Endothelial cell of umbilical vein (primary cell): ENCODE results near the gene METRN. TPM values are rescaled to one million over a fixed set of nuclear protein-coding genes. Genes with fewer than 3 reads are reported as not detected.

Experiments used
- BruUV-seq: library from RNA; stranded (reverse); fragments of 400-500 nt; replicated peaks from 2 replicates; lab custom pipeline; 2021; lab: Mats Ljungman, UMichigan
- CTCF ChIA-PET: fragments of 300-600, 350-600 bp; sonication (Branson Sonifier 250); formaldehyde crosslinking; loops from one replicate; lab custom pipeline; 2021; ENCODE audit warnings: antibody characterized with exemption, inconsistent platforms; lab: Charles Lee
- POLR2A ChIA-PET: fragments of 300-600, 350-600 bp; sonication (Branson Sonifier 250); formaldehyde crosslinking; loops from one replicate; lab custom pipeline; 2021; ENCODE audit warnings: antibody characterized with exemption, inconsistent platforms; lab: Charles Lee
- DNase-seq: peaks from one replicate; pipeline ENCODE4 v3.0.0-alpha.2; 2011; ENCODE audit warnings: low read depth, low spot score
- FAIRE-seq: peaks from 2 replicates; lab custom pipeline; 2011; peaks lifted over from hg19 to GRCh38; lab: Jason Lieb, UNC
- H2AFZ ChIP-seq: 2 replicates; pipeline ENCODE4 v1.6.0; 2012; ENCODE audit warnings: low read depth, low read length, control low read depth, inconsistent platforms
- H3K27ac ChIP-seq: 2 replicates; pipeline ENCODE4 v1.5.1; 2011; ENCODE audit warnings: low read depth, mild to moderate bottlenecking, control low read depth, low read length, moderate library complexity; ENCODE audit not compliant: insufficient read depth
- H3K27me3 ChIP-seq, 2 experiments: 2 replicates each; pipeline versions ENCODE4 v1.6.0 to v1.6.1; 2011; ENCODE audit warnings: low read length in 2 of 2, mixed read lengths in 1 of 2; ENCODE audit not compliant: control insufficient read depth in 2 of 2, insufficient read depth in 2 of 2
- H3K36me3 ChIP-seq, 2 experiments: 2 replicates in 1 of 2; 3 replicates in 1 of 2; pipeline ENCODE4 v1.5.1; 2011; ENCODE audit warnings: low read length in 2 of 2, mild to moderate bottlenecking in 1 of 2, moderate library complexity in 1 of 2; ENCODE audit not compliant: control insufficient read depth in 2 of 2, insufficient read depth in 2 of 2; ENCODE audit errors: extremely low read depth in 1 of 2
- H3K4me1 ChIP-seq: 3 replicates; pipeline ENCODE4 v1.5.1; 2011; ENCODE audit warnings: mild to moderate bottlenecking, low read length; ENCODE audit not compliant: control insufficient read depth, insufficient read depth; ENCODE audit errors: extremely low read depth
- H3K4me2 ChIP-seq: 2 replicates; pipeline ENCODE4 v1.6.1; 2011; ENCODE audit warnings: low read length, control low read depth, mixed read lengths; ENCODE audit not compliant: insufficient read depth
- H3K4me3 ChIP-seq, 3 experiments: fragments of 200-600 bp in 1 of 3; sonication (generic), shearing (Covaris generic) in 1 of 3; replicated peaks in 1 of 3; 2 replicates each; pipeline ENCODE4 v1.5.1; 2011 to 2016; ENCODE audit warnings: control low read depth in 3 of 3, low read length in 3 of 3, mild to moderate bottlenecking in 2 of 3, inconsistent platforms in 1 of 3, low read depth in 1 of 3, moderate library complexity in 1 of 3; ENCODE audit not compliant: insufficient read depth in 1 of 3
- H3K79me2 ChIP-seq: 2 replicates; pipeline ENCODE4 v1.6.0; 2012; ENCODE audit warnings: low read length, inconsistent platforms; ENCODE audit not compliant: control insufficient read depth, insufficient read depth
- H3K9ac ChIP-seq: replicated peaks from 2 replicates; pipeline ENCODE3; 2011; ENCODE audit warnings: low read length, control low read depth; ENCODE audit not compliant: insufficient read depth; ENCODE audit errors: extremely low read depth
- H3K9me1 ChIP-seq: replicated peaks from 3 replicates; pipeline ENCODE4 v1.6.0; 2011; ENCODE audit warnings: mild to moderate bottlenecking, low read length; ENCODE audit not compliant: control insufficient read depth, insufficient read depth; ENCODE audit errors: extremely low read depth
- H3K9me3 ChIP-seq: replicated peaks from 2 replicates; pipeline ENCODE4 v1.5.1; 2012; ENCODE audit warnings: low read length, inconsistent platforms; ENCODE audit not compliant: control insufficient read depth, insufficient read depth
- H4K20me1 ChIP-seq: replicated peaks from 2 replicates; pipeline ENCODE3; 2011; ENCODE audit warnings: mild to moderate bottlenecking, low read length; ENCODE audit not compliant: control insufficient read depth, insufficient read depth; ENCODE audit errors: extremely low read depth
- FOS ChIP-seq: IDR thresholded peaks from 2 replicates; pipeline ENCODE4 v1.6.1; 2011; ENCODE audit warnings: mild to moderate bottlenecking, low read length, moderate library complexity, borderline replicate concordance; ENCODE audit not compliant: insufficient read depth
- GATA2 ChIP-seq: IDR thresholded peaks from 2 replicates; pipeline ENCODE4 v1.7.0; 2011; ENCODE audit warnings: low read depth, mild to moderate bottlenecking, moderate library complexity, mixed read lengths, low read length; ENCODE audit not compliant: insufficient read length, insufficient read depth
- JUN ChIP-seq: IDR thresholded peaks from 2 replicates; pipeline ENCODE4 v1.6.1; 2011; ENCODE audit warnings: borderline replicate concordance, low read depth; ENCODE audit not compliant: insufficient read length, insufficient read depth
- MYC ChIP-seq: IDR thresholded peaks from one replicate; pipeline ENCODE4 v1.6.1; 2011; ENCODE audit warnings: mild to moderate bottlenecking, low read depth, low read length
- POLR2A ChIP-seq: IDR thresholded peaks from 2 replicates; pipeline ENCODE4 v1.6.1; 2012; ENCODE audit warnings: low read depth, mild to moderate bottlenecking, control low read depth, low read length
- POLR2AphosphoS5 ChIP-seq: IDR thresholded peaks from 2 replicates; pipeline ENCODE4 v1.6.1; 2012; ENCODE audit warnings: low read depth, mild to moderate bottlenecking, control low read depth, low read length, moderate library complexity; ENCODE audit not compliant: insufficient read depth
- dilution Hi-C: fragments of 300-500 bp; cut with MboI; formaldehyde crosslinking; loops from one replicate; pipeline ENCODE4 v1.15.0; 2019; ENCODE audit warnings: low sequenced_read_pairs; ENCODE audit not compliant: extremely low pct_ligation_motif_present
- intact Hi-C: fragments of 100-400 bp; cut with micrococcal nuclease; formaldehyde crosslinking; loops from one replicate; pipeline ENCODE4 v1.10.0; 2022
- polyA plus RNA-seq, 4 experiments: library from polyadenylated mRNA; depleted of rRNA in 3 of 4; stranded (reverse) in 3 of 4; unstranded in 1 of 4; fragments of >200 nt; gene quantifications; 2 replicates each; pipeline versions ENCODE4 v1.2.1 to v1.2.3, GENCODE V29; 2011 to 2012; ENCODE audit warnings: missing spikeins in 1 of 4
- total RNA-seq: library from RNA; stranded (reverse); gene quantifications from 2 replicates; pipeline ENCODE4 v1.2.3, GENCODE V29; 2021
- TF ChIP-seq, protein P1 (sequence below), 2 donors: IDR thresholded peaks; 1 replicate in 1 of 2; 2 replicates in 1 of 2; pipeline ENCODE4 v1.5.1; 2011; ENCODE audit warnings: low read length in 2 of 2, mild to moderate bottlenecking in 2 of 2, moderate library complexity in 2 of 2, control low read depth in 1 of 2, inconsistent platforms in 1 of 2, low read depth in 1 of 2; ENCODE audit not compliant: insufficient read depth in 1 of 2; ENCODE audit errors: extremely low read depth in 1 of 2

METRN gene
- total and polyA plus RNA-seq, 2 donors (not counting 3 experiments of a cell fraction or from before 2014, with no cell fraction given) = 10.0 to 16.1 TPM

DNA sequence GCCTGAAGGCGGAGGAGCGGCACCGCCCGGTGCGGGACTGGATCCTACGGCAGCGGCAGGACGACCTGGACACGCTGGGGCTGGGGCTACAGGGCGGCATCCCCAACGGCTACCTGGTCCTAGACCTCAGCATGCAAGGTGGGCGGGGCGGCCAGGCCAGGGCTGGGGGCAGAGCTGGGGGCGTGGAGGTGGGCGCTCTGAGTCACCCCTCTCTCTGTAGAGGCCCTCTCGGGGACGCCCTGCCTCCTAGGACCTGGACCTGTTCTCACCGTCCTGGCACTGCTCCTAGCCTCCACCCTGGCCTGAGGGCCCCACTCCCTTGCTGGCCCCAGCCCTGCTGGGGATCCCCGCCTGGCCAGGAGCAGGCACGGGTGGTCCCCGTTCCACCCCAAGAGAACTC, 53.5 kb downstream of the METRN start:
- no peaks in the 10 kb centered on the region for H3K4me1 ChIP-seq
- intact Hi-C loops = no loop called here
- no peak overlapping the region for H3K4me3 ChIP-seq
- H3K9me1 ChIP-seq = no peaks in the 10 kb centered on the region
- FAIRE-seq (no peak), DNase-seq (no peak)
- H3K79me2 ChIP-seq = no peaks in the 10 kb centered on the region
- POLR2A ChIA-PET = no interaction called here
- dilution Hi-C loops = no loop called here
- H3K27me3 ChIP-seq = no peaks in the 10 kb centered on the region
- no peaks in the 10 kb centered on the region for H4K20me1 ChIP-seq
- H3K9ac ChIP-seq = no peak overlapping the region
- no TSS peak for BruUV-seq
- CTCF ChIA-PET = no interaction called here
- no peak overlapping the region for H3K27ac ChIP-seq
- TF ChIP-seq JUN (no peak), POLR2A (no peak), MYC (no peak), GATA2 (no peak), POLR2AphosphoS5 (no peak), FOS (no peak)
- TF ChIP-seq, protein P1, sequence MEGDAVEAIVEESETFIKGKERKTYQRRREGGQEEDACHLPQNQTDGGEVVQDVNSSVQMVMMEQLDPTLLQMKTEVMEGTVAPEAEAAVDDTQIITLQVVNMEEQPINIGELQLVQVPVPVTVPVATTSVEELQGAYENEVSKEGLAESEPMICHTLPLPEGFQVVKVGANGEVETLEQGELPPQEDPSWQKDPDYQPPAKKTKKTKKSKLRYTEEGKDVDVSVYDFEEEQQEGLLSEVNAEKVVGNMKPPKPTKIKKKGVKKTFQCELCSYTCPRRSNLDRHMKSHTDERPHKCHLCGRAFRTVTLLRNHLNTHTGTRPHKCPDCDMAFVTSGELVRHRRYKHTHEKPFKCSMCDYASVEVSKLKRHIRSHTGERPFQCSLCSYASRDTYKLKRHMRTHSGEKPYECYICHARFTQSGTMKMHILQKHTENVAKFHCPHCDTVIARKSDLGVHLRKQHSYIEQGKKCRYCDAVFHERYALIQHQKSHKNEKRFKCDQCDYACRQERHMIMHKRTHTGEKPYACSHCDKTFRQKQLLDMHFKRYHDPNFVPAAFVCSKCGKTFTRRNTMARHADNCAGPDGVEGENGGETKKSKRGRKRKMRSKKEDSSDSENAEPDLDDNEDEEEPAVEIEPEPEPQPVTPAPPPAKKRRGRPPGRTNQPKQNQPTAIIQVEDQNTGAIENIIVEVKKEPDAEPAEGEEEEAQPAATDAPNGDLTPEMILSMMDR (IDR thresholded peaks at IDR 0.05; ENCODE audit: extremely low read depth in 1 of 2, insufficient read depth in 1 of 2, low read depth in 1 of 2, low read length in 2 of 2) = no peak
- no peaks in the 10 kb centered on the region for H3K9me3 ChIP-seq
- H3K36me3 ChIP-seq = no peaks in the 10 kb centered on the region
- H2AFZ ChIP-seq = no peak overlapping the region
- H3K4me2 ChIP-seq = no peak overlapping the region

Other genes starting within 250 kb of the METRN start
- 65.0 and 70.1 TPM in 2 replicates for gene CAPN15, start 187.4 kb upstream of the METRN start, total RNA-seq
- 33.9 and 48.6 TPM in 2 replicates for gene CAPN15, start 187.4 kb upstream of the METRN start, polyA plus RNA-seq
- gene PRR35, start 154.7 kb upstream of the METRN start, total RNA-seq = not detected in 2 replicates
- not detected in 2 replicates for gene PRR35, start 154.7 kb upstream of the METRN start, polyA plus RNA-seq
- gene NHLRC4, start 148.1 kb upstream of the METRN start, total RNA-seq = 0.30 and 0.73 TPM in 2 replicates
- 0.94 and 0.96 TPM in 2 replicates for gene NHLRC4, start 148.1 kb upstream of the METRN start, polyA plus RNA-seq
- 56.8 and 67.7 TPM in 2 replicates for gene PIGQ, start 145.2 kb upstream of the METRN start, total RNA-seq
- gene PIGQ, start 145.2 kb upstream of the METRN start, polyA plus RNA-seq = 66.9 and 82.9 TPM in 2 replicates
- gene RAB40C, start 125.1 kb upstream of the METRN start, total RNA-seq = 16.7 and 18.8 TPM in 2 replicates
- 12.4 and 16.3 TPM in 2 replicates for gene RAB40C, start 125.1 kb upstream of the METRN start, polyA plus RNA-seq
- gene WFIKKN1, start 84.1 kb upstream of the METRN start, total RNA-seq = 0.28 and 0.40 TPM in 2 replicates
- gene WFIKKN1, start 84.1 kb upstream of the METRN start, polyA plus RNA-seq = 0.03 and 0.06 TPM in 2 replicates
- 112 and 114 TPM in 2 replicates for gene METTL26, start 78.8 kb upstream of the METRN start, total RNA-seq
- 138 and 215 TPM in 2 replicates for gene METTL26, start 78.8 kb upstream of the METRN start, polyA plus RNA-seq
- gene MCRIP2, start 73.3 kb upstream of the METRN start, total RNA-seq = 12.9 and 17.1 TPM in 2 replicates
- gene MCRIP2, start 73.3 kb upstream of the METRN start, polyA plus RNA-seq = 18.9 and 29.9 TPM in 2 replicates
- 50.0 and 51.8 TPM in 2 replicates for gene WDR90, start 65.8 kb upstream of the METRN start, total RNA-seq
- 22.2 and 29.2 TPM in 2 replicates for gene WDR90, start 65.8 kb upstream of the METRN start, polyA plus RNA-seq
- gene RHOT2, start 47.0 kb upstream of the METRN start, total RNA-seq = 96.0 and 106 TPM in 2 replicates
- 139 and 190 TPM in 2 replicates for gene RHOT2, start 47.0 kb upstream of the METRN start, polyA plus RNA-seq
- 1.8 TPM in 2 replicates for gene RHBDL1, start 39.4 kb upstream of the METRN start, total RNA-seq
- 1.1 and 1.8 TPM in 2 replicates for gene RHBDL1, start 39.4 kb upstream of the METRN start, polyA plus RNA-seq
- gene STUB1, start 34.7 kb upstream of the METRN start, total RNA-seq = 105 and 107 TPM in 2 replicates
- gene STUB1, start 34.7 kb upstream of the METRN start, polyA plus RNA-seq = 147 and 152 TPM in 2 replicates
- 53.4 and 55.1 TPM in 2 replicates for gene JMJD8, start 30.8 kb upstream of the METRN start, total RNA-seq
- gene JMJD8, start 30.8 kb upstream of the METRN start, polyA plus RNA-seq = 102 and 125 TPM in 2 replicates
- gene WDR24, start 24.7 kb upstream of the METRN start, total RNA-seq = 9.9 and 11.2 TPM in 2 replicates
- 9.9 and 14.1 TPM in 2 replicates for gene WDR24, start 24.7 kb upstream of the METRN start, polyA plus RNA-seq
- 0.22 TPM in 1 of 2 replicates, not detected in the other for gene FBXL16, start 9.3 kb upstream of the METRN start, total RNA-seq
- 0.07 and 0.18 TPM in 2 replicates for gene FBXL16, start 9.3 kb upstream of the METRN start, polyA plus RNA-seq
- 26.1 and 29.1 TPM in 2 replicates for gene ANTKMT, start 6.0 kb downstream of the METRN start, total RNA-seq
- gene ANTKMT, start 6.0 kb downstream of the METRN start, polyA plus RNA-seq = 27.9 and 40.5 TPM in 2 replicates
- gene CCDC78, start 11.3 kb downstream of the METRN start, total RNA-seq = 0.53 and 1.3 TPM in 2 replicates
- gene CCDC78, start 11.3 kb downstream of the METRN start, polyA plus RNA-seq = 0.50 and 1.2 TPM in 2 replicates
- gene HAGHL, start 12.0 kb downstream of the METRN start, total RNA-seq = 5.9 and 6.8 TPM in 2 replicates
- 6.3 and 8.5 TPM in 2 replicates for gene HAGHL, start 12.0 kb downstream of the METRN start, polyA plus RNA-seq
- 31.2 and 33.8 TPM in 2 replicates for gene CIAO3, start 25.9 kb downstream of the METRN start, total RNA-seq
- 23.1 and 29.1 TPM in 2 replicates for gene CIAO3, start 25.9 kb downstream of the METRN start, polyA plus RNA-seq
- not detected in 2 replicates for gene MSLN, start 45.6 kb downstream of the METRN start, total RNA-seq
- gene MSLN, start 45.6 kb downstream of the METRN start, polyA plus RNA-seq = not detected in 2 replicates
- 42.3 and 46.2 TPM in 2 replicates for gene RPUSD1, start 73.3 kb downstream of the METRN start, total RNA-seq
- gene RPUSD1, start 73.3 kb downstream of the METRN start, polyA plus RNA-seq = 55.8 and 69.0 TPM in 2 replicates
- 58.6 and 69.5 TPM in 2 replicates for gene CHTF18, start 73.5 kb downstream of the METRN start, total RNA-seq
- 33.0 and 45.3 TPM in 2 replicates for gene CHTF18, start 73.5 kb downstream of the METRN start, polyA plus RNA-seq
- gene GNG13, start 85.6 kb downstream of the METRN start, total RNA-seq = not detected in 2 replicates
- gene GNG13, start 85.6 kb downstream of the METRN start, polyA plus RNA-seq = not detected in 2 replicates